Measurements from ENCODE around the gene LRFN2.

LRFN2 gene

DNA sequence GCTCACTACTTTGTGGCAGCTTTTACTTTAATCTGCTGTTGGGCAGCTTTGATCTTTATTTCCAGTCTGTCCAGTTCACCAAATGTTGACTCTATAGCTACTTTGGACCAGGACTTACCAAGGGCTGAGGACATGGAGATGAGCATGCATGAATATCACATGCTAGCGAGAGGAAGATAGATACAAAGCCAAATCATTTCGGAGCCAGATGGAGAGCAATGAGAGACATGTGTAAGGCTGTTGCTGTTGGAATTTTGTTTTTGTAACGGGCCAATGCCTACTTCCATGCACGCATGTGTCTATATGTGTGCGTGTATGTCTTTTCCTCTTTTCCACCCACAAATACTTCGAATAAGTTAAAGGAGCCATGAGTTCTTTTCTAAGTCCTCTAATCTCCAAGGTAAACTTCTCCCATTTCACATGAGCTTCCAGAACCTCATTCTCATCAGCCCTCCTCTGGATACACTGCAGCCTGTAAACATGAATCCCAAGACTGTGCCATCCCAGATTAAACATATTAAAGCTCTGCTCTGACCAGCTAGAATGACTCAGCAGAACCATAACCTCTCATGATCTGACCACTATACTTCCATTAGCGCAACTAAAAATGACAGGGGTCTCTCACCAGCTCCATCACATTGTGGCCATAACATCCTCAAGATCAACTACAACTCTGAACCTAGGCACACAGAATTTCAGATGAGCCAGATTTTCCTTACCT, 160.7 kb downstream of the LRFN2 start:
- FAIRE-seq: no peak

DNA sequence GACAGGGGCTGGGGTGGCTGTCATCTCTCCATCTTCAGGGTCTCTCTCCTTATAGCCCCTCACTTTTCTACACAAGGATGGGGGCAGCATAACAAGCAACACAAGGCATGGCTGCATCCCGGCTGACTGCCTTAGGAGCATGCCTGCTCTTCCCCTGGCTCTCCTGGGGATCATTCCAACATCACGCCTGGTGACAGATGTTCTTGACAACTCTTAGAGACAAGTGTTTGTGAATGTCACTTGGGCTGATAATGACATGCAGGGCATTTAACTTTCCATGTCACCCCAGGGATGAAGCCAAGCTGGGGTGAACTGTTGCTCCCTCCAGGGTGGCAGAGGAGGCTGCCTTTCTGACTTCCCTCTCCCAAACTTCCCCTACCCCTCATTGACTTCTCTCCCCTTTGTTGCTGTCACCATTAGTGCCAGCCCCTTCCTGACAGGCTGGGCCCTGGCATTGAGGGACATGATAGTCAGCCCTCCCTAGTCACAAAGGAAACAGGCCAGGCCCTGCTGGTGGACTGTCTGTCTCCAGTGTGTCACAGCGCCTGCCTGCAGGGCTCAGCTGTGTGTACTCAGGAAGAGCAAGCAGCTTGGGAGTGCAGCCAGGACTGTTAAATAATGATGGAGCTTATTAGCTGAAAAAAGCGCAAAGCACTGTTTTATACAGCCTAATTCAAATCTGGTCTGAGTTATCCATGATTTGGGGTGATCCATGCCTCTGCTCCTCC, 161.8 kb downstream of the LRFN2 start:
- FAIRE-seq: no peak

DNA sequence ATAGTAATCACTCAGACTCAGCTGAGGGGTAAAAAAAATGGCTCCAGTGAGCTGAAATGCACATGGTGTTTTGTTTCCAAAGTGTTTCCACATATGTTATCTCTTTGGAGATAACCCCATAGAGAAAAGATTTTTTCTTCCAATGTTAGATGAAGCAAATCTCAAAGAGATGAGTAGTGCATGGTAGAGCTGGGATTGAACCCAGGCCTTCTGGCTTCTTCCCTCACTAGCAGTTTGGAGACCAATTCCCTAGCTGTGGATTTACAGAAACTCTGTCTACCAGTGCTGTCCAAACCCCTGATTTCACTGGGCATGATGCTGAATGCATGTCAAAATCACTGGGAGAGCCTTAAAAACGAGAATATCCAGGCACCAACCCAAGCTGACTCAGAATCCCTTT, 165.1 kb downstream of the LRFN2 start:
- FAIRE-seq: no peak

DNA sequence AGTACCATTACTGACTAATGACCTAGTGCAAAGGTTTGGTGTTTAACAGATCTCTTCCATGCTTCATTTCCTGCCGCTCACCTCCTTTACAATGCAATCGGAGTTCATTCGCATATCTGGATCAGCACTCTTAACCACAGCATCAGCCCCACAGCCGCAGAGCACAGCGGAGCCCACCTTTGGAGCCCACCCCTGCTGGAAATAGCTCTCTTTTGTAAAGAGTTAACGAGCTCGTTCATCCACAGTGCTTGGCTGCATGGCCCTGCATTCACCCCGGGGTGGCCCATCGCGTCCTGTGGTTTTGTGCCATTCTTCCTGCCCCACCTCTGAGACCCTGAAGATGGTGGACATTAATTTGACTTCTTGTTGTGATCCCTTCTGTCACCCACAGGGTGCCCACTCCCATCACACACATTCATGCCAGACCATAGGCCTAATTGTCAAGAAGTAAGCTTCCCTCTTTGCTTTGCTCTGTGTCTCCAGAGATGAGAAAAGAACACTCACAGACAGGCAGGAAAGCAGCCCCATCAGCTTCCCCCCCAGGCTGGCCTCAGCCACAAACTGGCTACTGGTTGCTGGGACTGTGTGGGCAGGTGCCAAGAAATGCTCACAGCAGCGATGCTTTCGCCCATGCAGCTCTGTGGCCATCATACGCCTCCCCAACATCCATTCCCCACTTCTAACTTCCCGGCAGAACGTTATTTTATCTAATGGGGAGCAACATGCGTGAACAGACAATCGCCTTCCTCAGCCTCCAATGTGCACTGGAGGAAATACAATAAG, 167.0 kb downstream of the LRFN2 start:
- FAIRE-seq: no peak

DNA sequence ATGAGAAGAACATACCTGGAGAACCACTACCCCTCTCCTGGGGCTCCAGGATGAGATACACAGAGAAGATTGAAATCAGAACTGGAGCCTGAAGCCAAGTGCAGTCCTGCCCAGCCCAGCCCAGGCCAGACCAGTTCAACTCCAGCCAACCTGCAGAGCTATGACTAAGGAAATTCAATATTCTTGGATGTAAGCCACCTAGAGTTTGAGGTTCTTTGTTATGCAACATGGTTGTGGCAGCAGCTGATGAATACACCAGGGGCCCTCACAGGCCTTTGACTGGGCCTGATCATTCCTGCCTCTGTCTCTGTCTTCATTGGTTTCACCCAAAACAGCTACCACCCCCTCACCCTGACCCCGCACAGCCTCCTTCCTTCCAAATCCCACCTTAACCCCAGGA, 167.8 kb downstream of the LRFN2 start:
- no peak for FAIRE-seq

DNA sequence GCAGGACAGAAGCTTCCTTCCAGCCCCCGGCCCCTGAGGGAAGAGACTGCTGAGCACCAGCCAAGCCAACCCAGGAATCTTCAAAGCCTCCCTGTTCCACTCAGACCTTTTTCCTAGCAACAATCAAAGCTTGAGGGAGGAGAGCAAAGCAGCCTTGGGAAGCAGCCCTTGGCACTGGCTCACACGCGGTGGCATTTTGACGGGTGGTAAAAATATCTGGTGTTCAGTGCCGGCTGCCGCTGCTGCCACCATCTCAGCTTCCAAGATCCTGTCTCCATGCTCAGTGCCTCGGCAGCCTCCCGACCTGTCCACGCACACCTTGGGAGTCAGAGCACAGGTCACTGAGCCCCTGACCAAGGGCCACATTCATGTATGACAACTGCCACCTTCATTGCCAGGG, 170.1 kb downstream of the LRFN2 start:
- FAIRE-seq: no peak

DNA sequence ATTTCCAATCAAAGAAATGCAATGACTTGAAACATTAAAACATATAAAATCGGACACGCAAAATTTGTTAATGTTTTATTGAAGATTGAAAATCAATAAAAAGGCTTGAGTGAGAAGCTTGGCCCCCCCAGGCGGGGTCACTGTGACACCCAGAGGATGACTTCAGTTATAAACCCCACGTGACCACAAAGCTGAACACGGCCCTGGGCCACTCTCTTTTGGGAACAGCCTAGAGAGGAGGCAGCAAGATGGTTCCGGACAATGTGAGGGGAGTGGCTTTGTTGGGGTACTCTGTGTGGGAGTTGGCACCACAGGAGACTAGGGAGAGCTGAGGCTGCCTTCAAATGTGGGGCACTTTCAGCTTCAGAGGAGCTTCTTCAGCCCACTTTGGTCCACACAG, 172.5 kb downstream of the LRFN2 start:
- no peak for FAIRE-seq

DNA sequence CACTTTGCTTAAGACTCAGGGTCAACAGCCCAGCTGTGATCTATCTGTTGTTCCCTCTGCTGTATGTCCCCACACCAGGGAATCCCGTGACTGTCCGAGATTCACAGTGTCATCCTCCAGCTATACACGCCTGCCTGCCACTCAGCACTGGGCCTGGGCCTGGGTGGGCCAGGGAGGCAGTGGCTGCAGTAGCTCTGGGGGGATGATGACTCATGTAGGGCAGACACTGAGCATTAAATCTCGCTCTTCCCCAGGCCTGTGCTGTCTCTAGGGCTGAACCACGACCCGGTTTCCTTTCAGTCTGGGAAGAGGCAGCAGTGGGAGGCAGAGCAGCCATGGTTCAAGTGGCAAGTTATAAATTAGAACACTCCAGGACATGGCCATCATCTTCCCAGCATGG, 173.9 kb downstream of the LRFN2 start:
- no peak for FAIRE-seq

DNA sequence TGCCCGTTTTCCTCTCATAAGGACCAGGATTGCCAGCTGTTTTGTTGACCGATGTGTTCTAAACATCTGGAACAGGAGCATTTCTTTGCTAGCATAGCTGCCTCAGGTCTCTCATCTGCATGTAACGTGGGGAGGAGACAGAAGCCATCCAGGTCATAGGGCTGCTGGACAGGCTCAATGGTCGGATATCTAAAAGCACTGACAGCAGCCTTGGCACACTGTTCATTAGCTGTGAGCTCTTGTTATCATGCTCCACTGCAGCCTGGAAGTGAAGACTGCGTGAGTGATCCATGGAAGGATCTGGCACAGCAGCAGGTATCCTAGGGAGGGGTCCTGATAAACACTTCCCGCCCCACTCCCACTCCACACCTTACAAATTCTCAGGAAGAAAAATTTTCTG, 175.3 kb downstream of the LRFN2 start:
- no peak for FAIRE-seq

DNA sequence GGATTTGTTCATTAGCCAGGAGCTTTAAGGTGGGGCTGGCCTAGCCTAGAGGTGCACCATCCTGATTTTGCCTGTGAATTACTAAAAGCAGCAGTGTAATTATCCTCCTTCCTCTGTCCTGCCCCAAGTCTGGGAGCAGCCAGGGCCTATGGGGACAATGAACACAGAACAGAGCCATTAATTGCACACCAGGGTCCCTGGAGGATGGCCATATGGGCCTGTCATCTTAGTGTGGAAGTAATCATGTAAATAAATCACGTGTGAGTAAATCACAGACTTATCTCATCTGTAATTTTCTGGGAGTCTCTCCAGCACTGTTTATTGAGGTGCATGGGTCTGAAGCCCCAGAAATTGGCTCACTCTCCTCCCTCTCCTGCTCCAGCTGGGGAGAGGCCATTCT, 176.3 kb downstream of the LRFN2 start:
- no peak for FAIRE-seq

DNA sequence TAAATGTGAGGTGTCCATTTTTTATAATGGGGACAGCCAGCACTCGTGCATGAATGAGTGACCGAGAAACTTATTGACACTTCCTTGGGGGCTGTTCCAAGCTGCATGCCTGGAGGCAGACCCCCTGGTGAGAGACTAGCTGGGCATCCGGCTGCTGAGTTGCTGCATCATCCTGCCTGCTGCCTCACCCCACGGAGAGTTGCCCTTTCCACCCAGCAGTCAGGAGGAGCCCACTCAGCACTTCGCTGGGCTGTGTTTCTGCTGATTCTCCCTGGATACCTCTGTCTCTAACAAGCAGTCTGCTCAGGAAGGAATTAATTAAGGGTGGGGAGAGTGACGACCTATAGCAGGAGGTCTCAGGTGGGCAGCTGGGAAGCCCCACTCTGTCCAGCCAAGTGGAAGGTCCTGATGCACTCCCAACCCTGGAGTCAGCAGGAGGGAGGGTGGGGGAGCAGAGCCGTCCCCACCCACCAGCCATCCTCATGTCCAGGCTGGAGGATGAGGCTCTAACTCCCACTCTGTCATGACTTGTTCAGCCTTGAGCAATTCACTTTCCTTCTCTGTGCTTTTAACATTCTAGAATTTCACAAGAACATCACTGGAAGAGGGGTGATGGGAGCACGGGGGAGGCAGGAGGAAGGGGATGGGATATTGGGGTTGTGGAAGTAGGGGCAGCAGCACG, 177.3 kb downstream of the LRFN2 start:
- FAIRE-seq: no peak

DNA sequence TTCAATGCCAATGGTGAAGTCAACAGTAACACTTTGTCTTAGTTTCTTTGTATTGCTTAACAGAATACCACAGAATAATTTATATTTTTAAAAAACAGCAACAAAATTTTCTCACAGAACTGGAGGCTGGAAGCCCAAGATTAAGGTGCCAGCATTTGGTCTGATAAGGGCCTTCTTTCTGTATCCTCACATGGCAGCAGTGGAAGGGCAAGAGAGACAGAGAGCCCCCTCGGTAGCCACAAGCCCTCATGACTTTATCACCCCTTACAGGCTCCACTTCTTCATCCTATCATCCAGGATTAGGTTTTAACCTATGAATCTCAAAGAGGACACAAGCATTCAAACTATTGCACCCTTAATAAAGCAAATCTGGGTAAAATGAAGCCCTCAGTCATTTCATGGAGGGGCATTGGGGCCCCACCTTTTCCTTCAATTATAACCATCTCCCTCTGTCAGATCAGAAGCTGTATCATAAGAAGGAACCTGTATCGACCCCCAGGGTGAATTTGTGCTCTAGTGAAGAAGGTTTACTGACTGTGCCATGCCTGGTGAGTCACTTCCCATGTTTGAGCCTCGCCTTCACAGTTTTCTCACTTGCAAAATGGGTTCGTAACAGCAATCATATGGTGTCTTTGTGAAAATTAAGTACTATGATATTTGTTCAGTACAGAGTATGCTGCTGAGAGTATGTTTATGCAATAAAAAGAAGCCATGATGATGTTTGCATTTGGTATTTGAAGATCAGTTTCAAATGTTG, 178.2 kb downstream of the LRFN2 start:
- no peak for FAIRE-seq

DNA sequence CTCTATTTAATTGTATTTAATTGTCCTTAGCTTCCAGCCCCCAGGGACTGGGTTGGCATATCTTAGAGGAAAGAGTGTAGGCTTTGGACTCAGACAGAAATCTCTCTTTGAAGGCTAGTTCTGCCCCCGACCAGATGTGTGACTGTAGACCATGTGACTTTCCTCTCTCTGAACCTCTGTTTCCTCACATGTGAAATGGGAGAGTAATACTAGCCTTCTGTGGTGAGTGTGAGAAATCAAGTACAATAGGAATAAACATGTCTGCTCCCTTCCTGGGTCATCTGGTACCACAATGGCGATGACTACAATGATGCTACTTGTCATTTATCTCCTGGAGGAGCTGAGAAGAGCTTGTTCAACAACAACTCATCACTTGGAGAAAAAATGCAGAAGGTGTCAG, 179.9 kb downstream of the LRFN2 start:
- FAIRE-seq: no peak

DNA sequence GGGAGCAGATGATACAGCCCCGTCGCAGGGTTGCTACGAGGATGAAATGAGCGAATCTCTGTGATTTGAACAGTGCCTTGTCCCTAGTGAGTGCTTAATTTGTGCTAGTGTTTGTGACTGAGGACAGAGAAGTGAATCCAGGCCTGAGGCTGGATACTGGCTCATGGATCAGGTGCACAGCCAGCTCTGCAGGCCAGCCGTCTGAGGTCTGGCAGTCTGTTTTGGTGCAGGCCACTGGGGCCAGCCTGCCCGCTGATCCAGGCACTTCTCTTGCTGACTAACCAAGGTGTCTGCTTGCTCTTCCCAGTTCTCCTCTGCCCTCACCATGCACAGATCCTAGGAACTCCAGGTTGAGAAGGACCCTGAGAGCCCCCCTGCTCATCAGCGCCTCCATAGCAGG, 181.0 kb downstream of the LRFN2 start:
- no peak for FAIRE-seq

DNA sequence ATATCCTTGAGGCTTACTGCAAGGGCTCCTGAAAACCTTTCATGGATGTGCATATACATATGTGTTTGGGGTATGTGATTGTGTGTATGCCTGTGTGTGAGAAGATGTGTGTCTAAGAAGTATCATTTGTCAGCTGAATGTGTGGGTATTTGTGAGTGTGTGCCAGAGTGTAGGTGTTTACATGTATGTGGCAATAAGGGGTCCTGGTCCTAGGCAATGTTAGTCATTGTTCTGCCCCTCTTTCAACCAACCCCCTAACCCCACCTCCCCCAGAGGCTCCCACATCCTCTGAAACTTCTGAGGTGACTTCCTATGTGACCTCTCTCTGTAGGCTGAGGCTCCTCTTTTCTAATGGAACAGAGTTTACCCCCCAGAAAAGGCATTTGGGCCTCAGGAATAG, 186.4 kb downstream of the LRFN2 start:
- FAIRE-seq: no peak

DNA sequence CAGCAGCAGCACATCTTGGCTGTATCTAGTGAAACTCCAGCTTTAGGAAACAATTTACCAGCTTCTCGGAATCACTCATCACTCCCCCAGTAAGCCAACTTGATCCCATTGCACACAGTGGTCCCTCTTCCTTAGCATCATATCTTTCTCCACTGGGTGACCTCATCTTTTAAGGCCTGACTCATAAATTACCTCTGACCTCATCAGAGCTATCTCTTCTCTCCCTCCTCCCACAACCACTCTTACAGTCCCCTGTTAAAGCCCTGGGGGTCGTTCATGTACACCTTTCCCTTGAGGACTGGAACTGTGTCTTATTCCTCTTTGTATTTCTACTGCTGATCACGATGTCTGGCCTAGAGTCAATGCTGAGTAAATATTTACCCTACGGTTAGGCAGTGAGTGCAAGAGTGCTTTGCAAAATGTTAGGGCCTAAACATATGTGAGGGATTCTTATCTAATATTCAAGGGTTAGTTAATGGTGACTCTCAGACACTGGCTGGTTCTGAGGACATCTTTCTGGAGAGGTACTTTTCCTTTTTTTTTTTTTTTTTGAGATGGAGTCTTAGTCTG, 187.2 kb downstream of the LRFN2 start:
- FAIRE-seq: no peak

DNA sequence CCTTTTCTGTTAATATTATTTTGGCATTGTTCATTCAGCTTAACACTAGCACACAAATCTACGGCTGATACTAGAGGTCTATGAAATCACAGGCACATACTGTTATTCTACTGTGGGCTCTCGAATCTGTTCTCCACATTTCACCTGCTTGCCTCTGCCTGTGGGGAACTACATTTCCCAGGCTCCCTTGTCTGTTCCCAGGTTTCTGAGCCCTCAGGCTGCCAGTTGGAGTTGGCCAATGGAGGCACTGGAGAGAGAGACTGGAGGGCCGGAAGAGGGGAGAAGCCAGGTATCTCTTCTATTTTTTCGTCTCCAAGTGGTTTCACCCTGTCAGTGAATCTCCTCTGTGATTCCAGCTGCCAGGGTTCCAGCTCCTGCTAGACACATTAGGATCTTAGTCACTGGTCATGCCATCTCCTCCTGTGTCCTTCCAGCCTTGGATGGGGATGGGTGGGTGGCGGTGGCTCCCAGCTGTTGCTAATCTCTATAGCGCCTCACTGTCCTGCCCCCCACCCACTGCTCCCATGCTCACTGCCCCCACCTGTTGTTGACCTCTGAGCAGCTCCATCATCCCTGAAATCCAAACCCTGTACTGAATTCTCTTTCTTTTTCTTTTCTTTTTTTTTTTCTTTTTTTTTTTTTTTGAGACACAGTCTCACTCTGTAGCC, 188.2 kb downstream of the LRFN2 start:
- FAIRE-seq: no peak

DNA sequence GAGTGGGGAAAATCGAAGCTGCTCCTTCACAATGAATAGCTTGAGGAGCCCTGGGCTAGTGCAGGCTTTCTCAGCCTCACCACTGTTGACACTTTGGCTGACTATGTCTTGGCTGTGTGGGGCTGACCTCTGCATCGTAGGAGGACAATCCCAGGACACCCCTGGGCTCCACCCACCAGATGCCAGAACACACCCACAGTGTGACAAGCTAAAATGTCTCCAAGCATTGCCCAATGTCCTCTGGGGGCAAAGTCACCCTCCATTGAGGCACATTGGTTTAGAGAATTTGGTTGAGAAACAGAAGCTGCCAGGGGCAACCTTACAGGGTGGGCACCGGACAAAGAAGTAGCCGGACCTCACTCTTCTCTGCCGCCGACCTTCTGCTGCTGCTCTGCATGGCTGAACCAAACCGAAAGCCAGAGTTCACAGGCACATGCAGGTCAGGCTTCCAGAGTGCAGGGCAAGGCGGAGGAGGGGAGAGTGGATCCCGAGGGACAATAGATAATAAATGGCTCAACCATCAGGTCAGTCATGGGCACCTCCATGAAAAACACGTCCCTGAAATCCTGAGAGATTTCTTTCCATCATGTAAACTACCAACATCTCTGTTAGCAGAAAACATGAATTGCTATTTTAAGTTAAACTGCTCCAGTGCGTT, 189.0 kb downstream of the LRFN2 start:
- no peak for FAIRE-seq

DNA sequence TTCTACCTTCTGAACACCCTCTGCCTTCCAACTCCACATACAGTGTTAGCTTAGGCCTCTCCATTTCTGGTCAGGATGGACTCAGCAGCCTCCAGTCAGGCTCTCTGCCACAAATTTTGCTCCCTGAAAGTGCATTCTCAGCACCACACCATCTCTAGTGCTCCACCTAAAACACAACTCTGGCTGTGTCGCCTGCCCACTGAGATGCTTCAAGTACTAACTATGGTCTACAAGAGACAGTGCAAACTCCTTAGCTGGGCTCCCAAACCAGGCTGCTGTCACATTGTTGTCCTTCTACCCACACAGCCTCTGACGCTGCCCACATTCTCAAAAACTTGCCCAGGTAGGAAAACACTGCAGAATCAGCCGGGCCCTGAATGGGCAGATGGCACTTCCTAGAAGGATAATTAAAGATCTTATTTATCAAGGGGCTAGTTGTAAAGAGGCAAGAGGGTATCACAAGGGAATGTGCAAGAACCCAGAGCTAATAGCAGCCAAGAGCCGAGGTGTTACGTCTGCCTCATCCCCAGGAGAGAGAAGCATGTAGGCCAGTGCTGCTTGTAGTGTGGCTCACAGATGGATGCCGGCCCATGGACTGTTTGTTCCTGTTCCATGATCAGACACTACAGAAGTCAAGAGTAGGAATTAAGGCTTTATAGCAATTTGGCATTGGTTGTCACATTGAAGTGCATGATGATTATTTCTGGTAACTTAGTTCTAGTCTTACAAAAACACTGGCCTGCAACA, 189.7 kb downstream of the LRFN2 start:
- FAIRE-seq: no peak

DNA sequence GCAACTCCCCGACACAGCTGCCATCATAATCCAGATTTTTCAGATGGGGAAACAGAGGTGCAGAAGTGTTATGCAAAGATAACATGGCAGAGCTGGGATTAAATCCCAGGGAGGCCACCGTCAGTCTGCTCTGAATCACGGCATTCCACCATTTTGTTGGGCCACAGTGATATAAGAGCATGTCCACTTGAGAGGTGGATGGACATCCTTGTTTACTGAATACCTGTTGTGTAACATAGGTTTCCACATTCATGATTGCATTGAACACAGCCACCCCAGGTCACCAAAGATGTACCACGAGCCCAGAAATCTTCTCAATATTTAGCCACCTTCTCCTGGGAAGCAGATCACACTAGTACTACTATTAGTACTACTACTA, 191.5 kb downstream of the LRFN2 start:
- FAIRE-seq: no peak
